ENCODE measurements around the gene FADS1. TPM values are rescaled to one million over a fixed set of nuclear protein-coding genes. Genes with fewer than 3 reads are reported as not detected.

FADS1 gene
- total RNA-seq, 2 experiments from 2014 or later, result 33.9 to 34.4 TPM

DNA sequence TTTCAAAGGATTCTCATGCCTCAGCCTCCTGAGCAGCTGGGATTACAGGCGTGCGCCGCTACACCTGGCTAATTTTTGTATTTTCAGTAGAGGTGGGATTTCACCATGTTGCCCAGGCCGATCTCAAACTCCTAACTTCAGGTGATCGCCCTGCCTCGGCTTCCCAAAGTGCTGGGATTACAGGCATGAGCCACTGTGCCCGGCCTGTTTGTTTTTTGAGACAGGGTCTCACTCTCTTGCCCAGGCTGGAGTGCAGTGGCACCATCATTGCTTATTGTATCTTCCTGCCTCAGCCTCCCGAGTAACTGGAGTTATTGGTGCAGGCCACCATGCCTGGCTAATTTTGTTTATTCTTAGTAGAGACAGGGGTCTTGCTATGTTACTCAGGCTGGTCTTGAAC, 19.4 kb upstream of the FADS1 start:
- ChIA-PET POLR2A (interaction anchor here (1.2 kb wide), 1 partner anchor 25 kb away, joined by 3 read pairs; no protein-coding TSS in a partner anchor), CTCF (interaction anchor here (0.6 to 1.5 kb wide), 3 partner anchors 39 to 271 kb away, joined by 3 to 6 read pairs (median 4); no protein-coding TSS in a partner anchor)
- H3K27ac Mint-ChIP-seq, result peak overlapping the region; percentile 68
- no peak for ATAC-seq
- intact Hi-C loops (cut with micrococcal nuclease), result no loop called here
- H3K4me1 Mint-ChIP-seq (ENCODE audit: low read depth), result peaks cover 39% of the 10 kb centered on the region
- peaks cover 53% of the 10 kb centered on the region for H3K36me3 Mint-ChIP-seq (ENCODE audit: low read depth)
- no peaks in the 10 kb centered on the region for H3K9me3 Mint-ChIP-seq
- no peak overlapping the region for H3K4me3 Mint-ChIP-seq
- no peak for DNase-seq
- peaks cover 1% of the 10 kb centered on the region for H3K27me3 Mint-ChIP-seq
- TF ChIP-seq, protein P1, sequence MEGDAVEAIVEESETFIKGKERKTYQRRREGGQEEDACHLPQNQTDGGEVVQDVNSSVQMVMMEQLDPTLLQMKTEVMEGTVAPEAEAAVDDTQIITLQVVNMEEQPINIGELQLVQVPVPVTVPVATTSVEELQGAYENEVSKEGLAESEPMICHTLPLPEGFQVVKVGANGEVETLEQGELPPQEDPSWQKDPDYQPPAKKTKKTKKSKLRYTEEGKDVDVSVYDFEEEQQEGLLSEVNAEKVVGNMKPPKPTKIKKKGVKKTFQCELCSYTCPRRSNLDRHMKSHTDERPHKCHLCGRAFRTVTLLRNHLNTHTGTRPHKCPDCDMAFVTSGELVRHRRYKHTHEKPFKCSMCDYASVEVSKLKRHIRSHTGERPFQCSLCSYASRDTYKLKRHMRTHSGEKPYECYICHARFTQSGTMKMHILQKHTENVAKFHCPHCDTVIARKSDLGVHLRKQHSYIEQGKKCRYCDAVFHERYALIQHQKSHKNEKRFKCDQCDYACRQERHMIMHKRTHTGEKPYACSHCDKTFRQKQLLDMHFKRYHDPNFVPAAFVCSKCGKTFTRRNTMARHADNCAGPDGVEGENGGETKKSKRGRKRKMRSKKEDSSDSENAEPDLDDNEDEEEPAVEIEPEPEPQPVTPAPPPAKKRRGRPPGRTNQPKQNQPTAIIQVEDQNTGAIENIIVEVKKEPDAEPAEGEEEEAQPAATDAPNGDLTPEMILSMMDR (IDR thresholded peaks at IDR 0.05), result no peak

DNA sequence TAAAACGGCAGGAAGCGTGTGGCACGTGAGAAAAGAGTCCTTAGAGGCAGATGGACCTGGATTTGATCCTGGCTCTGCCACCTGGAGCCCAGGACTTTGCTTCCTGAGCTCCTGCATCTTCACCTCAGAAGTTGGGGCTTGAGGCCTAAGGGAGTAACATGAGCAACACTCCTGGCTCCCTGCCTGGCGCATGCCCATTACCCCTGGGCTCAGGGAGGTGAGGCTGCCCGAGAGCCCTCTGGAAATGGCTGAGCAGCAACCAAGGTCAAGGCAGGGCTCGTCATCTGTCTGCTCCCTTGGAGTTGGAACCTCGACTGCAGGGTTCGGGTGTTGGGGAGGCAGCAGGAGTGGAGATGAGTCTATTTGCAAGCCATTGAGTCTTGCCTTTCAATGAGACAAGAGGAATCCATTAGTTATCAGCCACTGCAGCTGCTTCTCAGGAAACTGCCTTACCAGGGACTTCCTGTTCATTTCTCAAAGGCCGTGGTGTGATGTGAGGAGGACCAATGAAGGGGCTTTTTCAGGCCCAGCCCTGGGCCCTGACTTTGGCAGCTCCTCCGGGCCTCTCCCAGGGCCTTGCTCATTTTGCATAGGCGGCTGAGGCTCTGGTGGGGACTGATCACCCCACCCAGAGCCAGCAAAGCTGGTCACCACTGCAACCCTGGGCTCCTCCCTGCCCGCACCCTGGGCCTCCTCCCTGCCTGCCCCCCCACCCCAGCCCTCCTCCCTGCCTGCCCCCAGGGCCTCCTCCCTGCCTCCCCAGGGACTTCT, 17.7 kb upstream of the FADS1 start:
- peak; percentile 99 for ATAC-seq
- DNase-seq, result peak; percentile 89
- intact Hi-C loops (cut with micrococcal nuclease), result no loop called here
- peaks cover 51% of the 10 kb centered on the region for H3K36me3 Mint-ChIP-seq (ENCODE audit: low read depth)
- H3K27ac Mint-ChIP-seq, result peak overlapping the region; percentile 93
- H3K4me1 Mint-ChIP-seq (ENCODE audit: low read depth), result peaks cover 50% of the 10 kb centered on the region
- no peaks in the 10 kb centered on the region for H3K9me3 Mint-ChIP-seq
- POLR2A ChIA-PET, result interaction anchor here (0.8 to 2.4 kb wide), 5 partner anchors 11 to 138 kb away, joined by 3 to 22 read pairs (median 7); partner anchors contain the start of genes FADS1, FEN1 and TMEM258
- TF ChIP-seq, protein P1 (IDR thresholded peaks at IDR 0.05), result no peak
- H3K4me3 Mint-ChIP-seq, result peak overlapping the region; percentile 43
- peaks cover 7% of the 10 kb centered on the region for H3K27me3 Mint-ChIP-seq
- CTCF ChIA-PET, result interaction anchor here (0.9 to 2.2 kb wide), 7 partner anchors 14 to 498 kb away, joined by 3 to 11 read pairs (median 3); partner anchors contain the start of gene FADS1

DNA sequence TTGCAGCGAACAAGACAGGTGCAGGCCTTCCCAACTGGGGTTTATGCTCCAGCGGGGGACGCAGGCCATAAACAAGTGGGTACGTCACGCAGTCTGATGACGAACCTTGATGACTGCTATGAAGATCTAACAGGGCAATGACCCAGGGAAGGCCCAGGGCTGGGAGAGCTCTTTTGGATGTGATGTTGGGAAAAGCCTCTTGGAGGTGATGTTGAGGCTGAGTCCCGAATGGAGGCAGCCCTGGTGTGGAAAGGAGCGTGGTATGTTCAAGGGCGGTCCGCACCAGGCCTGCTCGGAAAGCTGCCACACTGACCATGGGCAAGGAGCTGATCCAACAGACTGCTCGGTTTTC, 17.1 kb upstream of the FADS1 start:
- H3K4me1 Mint-ChIP-seq (ENCODE audit: low read depth), result peaks cover 52% of the 10 kb centered on the region
- H3K4me3 Mint-ChIP-seq, result peak overlapping the region; percentile 43
- H3K27ac Mint-ChIP-seq, result peak overlapping the region; percentile 93
- TF ChIP-seq, protein P1 (IDR thresholded peaks at IDR 0.05), result no peak
- DNase-seq (no peak), ATAC-seq (no peak)
- CTCF ChIA-PET, result interaction anchor here (1.0 to 2.2 kb wide), 6 partner anchors 18 to 498 kb away, joined by 3 to 11 read pairs (median 4); partner anchors contain the start of gene FADS1
- peaks cover 9% of the 10 kb centered on the region for H3K27me3 Mint-ChIP-seq
- H3K36me3 Mint-ChIP-seq (ENCODE audit: low read depth), result peaks cover 52% of the 10 kb centered on the region
- POLR2A ChIA-PET, result interaction anchor here (0.8 to 2.4 kb wide), 5 partner anchors 12 to 139 kb away, joined by 3 to 22 read pairs (median 7); partner anchors contain the start of genes FADS1, FEN1 and TMEM258
- H3K9me3 Mint-ChIP-seq, result no peaks in the 10 kb centered on the region
- intact Hi-C loops (cut with micrococcal nuclease), result no loop called here

DNA sequence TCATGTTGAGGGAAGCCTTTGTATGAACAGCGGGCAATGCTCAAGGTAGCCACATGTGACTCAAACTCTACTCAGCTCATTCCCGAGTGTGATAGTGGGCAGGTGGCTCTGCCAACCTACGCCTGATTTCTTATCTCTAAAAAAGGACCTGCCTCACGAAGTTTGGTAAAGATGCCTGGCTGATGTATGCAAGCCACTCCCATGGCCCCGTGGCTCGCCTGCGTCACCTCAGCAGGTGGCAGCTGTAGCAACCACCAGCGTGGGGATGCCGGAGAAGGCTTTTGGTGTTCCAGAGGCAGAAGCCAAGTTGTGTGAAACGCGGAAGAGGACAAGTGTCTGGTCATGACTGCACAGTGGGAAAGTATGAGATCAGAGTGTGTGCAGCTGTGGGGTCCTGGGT, 16.7 kb upstream of the FADS1 start:
- ATAC-seq (no peak), DNase-seq (peak; percentile 33)
- Mint-ChIP-seq H3K9me3 (no peaks in the 10 kb centered on the region), H3K27ac (peak overlapping the region; percentile 93), H3K4me1 (ENCODE audit: low read depth) (peaks cover 52% of the 10 kb centered on the region), H3K4me3 (peak overlapping the region; percentile 43), H3K27me3 (peaks cover 9% of the 10 kb centered on the region), H3K36me3 (ENCODE audit: low read depth) (peaks cover 49% of the 10 kb centered on the region)
- CTCF ChIA-PET, result interaction anchor here (1.2 to 2.2 kb wide), 3 partner anchors 18 to 497 kb away, joined by 3 to 11 read pairs (median 5); partner anchors contain the start of gene FADS1
- POLR2A ChIA-PET, result interaction anchor here (1.3 to 2.4 kb wide), 3 partner anchors 17 to 41 kb away, joined by 7 to 22 read pairs (median 7); partner anchors contain the start of genes FADS1, FEN1 and TMEM258
- TF ChIP-seq, protein P1 (IDR thresholded peaks at IDR 0.05), result no peak
- intact Hi-C loops (cut with micrococcal nuclease), result no loop called here

Measured in activated CD8-positive, alpha-beta T cell treated with anti-CD3 and anti-CD28 coated beads for 36 hours (primary cell).